Smooth muscle cell of the brain vasculature (primary cell): Measurements from ENCODE around the gene FBXO42.

ENCODE experiments used
- DNase-seq: peaks from one replicate; pipeline ENCODE4 v3.0.0-alpha.2; 2012; ENCODE audit warnings: low read depth, low spot score

The FBXO42 gene

GRCh38 chr1:16244650-16245285 lies 107.5 kb downstream of the FBXO42 start:
- DNase-seq, result no peak

GRCh38 chr1:16243936-16244649 lies 108.2 kb downstream of the FBXO42 start:
- DNase-seq, result peak; percentile 66

GRCh38 chr1:16243215-16243610 lies 109.1 kb downstream of the FBXO42 start:
- DNase-seq, result no peak

GRCh38 chr1:16242556-16243214 lies 109.6 kb downstream of the FBXO42 start:
- DNase-seq, result no peak

- DNase-seq, result no peak
These were observed 111.0 kb downstream of the FBXO42 start for GRCh38 chr1:16241221-16241708.

- no peak for DNase-seq
These were observed 112.2 kb downstream of the FBXO42 start for GRCh38 chr1:16239972-16240491.

- DNase-seq, result no peak
These were observed 114.9 kb downstream of the FBXO42 start for GRCh38 chr1:16237343-16237830.

- DNase-seq, result no peak
These were observed 115.6 kb downstream of the FBXO42 start, which contains the start of gene CPLANE2 for GRCh38 chr1:16236511-16237342. Gene CPLANE2 (minus strand): TSS chr1:16237183. CDS start chr1:16236742, 441 bp downstream.

GRCh38 chr1:16235944-16236510 lies 116.3 kb downstream of the FBXO42 start:
- no peak for DNase-seq

- DNase-seq, result no peak
These were observed 116.9 kb downstream of the FBXO42 start for GRCh38 chr1:16235347-16235746.

GRCh38 chr1:16233431-16233830 lies 118.8 kb downstream of the FBXO42 start:
- no peak for DNase-seq

GRCh38 chr1:16232316-16232710 lies 120.0 kb downstream of the FBXO42 start:
- DNase-seq, result no peak

- no peak for DNase-seq
These were observed 120.7 kb downstream of the FBXO42 start for GRCh38 chr1:16231331-16232315.

GRCh38 chr1:16230744-16231143 lies 121.5 kb downstream of the FBXO42 start:
- no peak for DNase-seq

GRCh38 chr1:16229976-16230740 lies 122.1 kb downstream of the FBXO42 start:
- DNase-seq, result no peak

- DNase-seq, result no peak
These were observed 125.6 kb downstream of the FBXO42 start for GRCh38 chr1:16226490-16227179.

GRCh38 chr1:16226129-16226489 lies 126.2 kb downstream of the FBXO42 start:
- DNase-seq, result no peak

- DNase-seq, result no peak
These were observed 127.8 kb downstream of the FBXO42 start for GRCh38 chr1:16224472-16224871.
